ENCODE results near the gene PRDX1. TPM values are rescaled to one million over a fixed set of nuclear protein-coding genes. Genes with fewer than 3 reads are reported as not detected.
"Not testable (repeated sequence)": the region's sequence is repeated elsewhere in the genome, so short reads cannot be mapped to it uniquely, and the experiment has no call there.

Gene PRDX1
- total RNA-seq, 1 donor: 467 TPM

GRCh38 chr1:45541193-45541592 lies 19.5 kb upstream of the PRDX1 start:
- DNase-seq (ENCODE audit: low read depth): no peak
- TF ChIP-seq CTCF (IDR thresholded peaks at IDR 0.05; ENCODE audit: insufficient read depth, low read length): no peak
- H3K4me3 ChIP-seq (ENCODE audit: low read depth, low read length): no peak overlapping the region

- no peak for DNase-seq (ENCODE audit: low read depth)
- no peak overlapping the region for H3K4me3 ChIP-seq (ENCODE audit: low read depth, low read length)
- TF ChIP-seq CTCF (IDR thresholded peaks at IDR 0.05; ENCODE audit: insufficient read depth, low read length): no peak
Observed at GRCh38 chr1:45536886-45537285, 15.2 kb upstream of the PRDX1 start.

- TF ChIP-seq CTCF (IDR thresholded peaks at IDR 0.05; ENCODE audit: insufficient read depth, low read length): no peak
- H3K4me3 ChIP-seq (ENCODE audit: low read depth, low read length): no peak overlapping the region
- no peak for DNase-seq (ENCODE audit: low read depth)
Observed at GRCh38 chr1:45535988-45536766, 14.5 kb upstream of the PRDX1 start.

- TF ChIP-seq CTCF (IDR thresholded peaks at IDR 0.05; ENCODE audit: insufficient read depth, low read length): no peak
- DNase-seq (ENCODE audit: low read depth): no peak
- no peak overlapping the region for H3K4me3 ChIP-seq (ENCODE audit: low read depth, low read length)
Observed at GRCh38 chr1:45531873-45532272, 10.2 kb upstream of the PRDX1 start.

GRCh38 chr1:45530632-45531135 lies 9.0 kb upstream of the PRDX1 start:
- TF ChIP-seq CTCF (IDR thresholded peaks at IDR 0.05; ENCODE audit: insufficient read depth, low read length): no peak
- DNase-seq (ENCODE audit: low read depth): no peak
- H3K4me3 ChIP-seq (ENCODE audit: low read depth, low read length): no peak overlapping the region

- no peak overlapping the region for H3K4me3 ChIP-seq (ENCODE audit: low read depth, low read length)
- DNase-seq (ENCODE audit: low read depth): no peak
- no peak for TF ChIP-seq CTCF (IDR thresholded peaks at IDR 0.05; ENCODE audit: insufficient read depth, low read length)
Observed at GRCh38 chr1:45526135-45526644, 4.5 kb upstream of the PRDX1 start.

GRCh38 chr1:45523975-45524374 lies 2.3 kb upstream of the PRDX1 start:
- not testable (repeated sequence) for H3K4me3 ChIP-seq (ENCODE audit: low read depth, low read length); DNase-seq (ENCODE audit: low read depth)

- not testable (repeated sequence) for DNase-seq (ENCODE audit: low read depth); H3K4me3 ChIP-seq (ENCODE audit: low read depth, low read length)
Observed at GRCh38 chr1:45523516-45523915, 1.8 kb upstream of the PRDX1 start.

Data from fibroblast of the aortic adventitia (primary cell).